ENCODE data around the gene PRAMEF12.
A peak's percentile ranks its signal among the peaks of the same experiment; 100 is the strongest.
"Not testable (repeated sequence)": the region's sequence is repeated elsewhere in the genome, so short reads cannot be mapped to it uniquely, and the experiment has no call there.

Gene PRAMEF12

DNA sequence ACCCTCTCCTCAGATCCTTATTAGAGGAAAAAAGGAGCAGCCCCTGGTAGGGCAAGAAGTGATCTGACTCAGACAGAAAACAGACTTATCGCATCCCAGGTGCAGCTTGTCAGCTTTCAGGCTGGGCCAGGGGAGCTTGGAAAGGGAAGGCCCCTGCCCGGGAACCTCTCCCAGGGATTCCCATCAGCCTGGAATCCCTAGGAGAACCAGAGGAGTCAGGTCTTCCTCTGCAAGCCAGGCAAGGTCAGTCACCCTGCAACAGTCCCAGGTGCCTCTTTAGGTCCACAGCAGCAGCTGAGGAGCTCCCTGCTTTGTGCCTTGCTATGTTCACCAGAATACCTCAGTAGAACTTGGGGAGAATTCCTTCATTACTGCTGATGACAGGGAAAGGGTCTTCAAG, 2.9 kb upstream of the PRAMEF12 start:
- no peak for DNase-seq

DNA sequence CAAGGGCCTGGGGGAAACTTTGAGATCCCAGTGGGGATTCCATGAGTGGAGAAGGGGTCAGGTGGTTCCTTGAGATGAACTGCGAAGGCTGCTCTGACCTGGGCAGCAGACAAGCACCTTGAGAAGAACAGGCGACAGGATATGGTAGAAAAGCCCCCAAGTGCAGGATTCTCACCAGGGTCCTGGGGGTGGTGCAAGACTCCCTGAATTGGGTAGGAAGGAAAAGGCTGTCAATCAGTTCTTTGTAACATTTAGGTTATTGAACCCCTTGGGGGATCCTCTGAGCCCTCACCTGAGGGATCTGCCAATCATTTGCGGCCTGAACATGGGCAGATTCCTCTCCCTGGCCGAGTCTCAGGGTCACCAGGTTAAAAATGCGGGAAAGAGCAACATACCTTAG, 2.4 kb upstream of the PRAMEF12 start:
- no peak for DNase-seq

DNA sequence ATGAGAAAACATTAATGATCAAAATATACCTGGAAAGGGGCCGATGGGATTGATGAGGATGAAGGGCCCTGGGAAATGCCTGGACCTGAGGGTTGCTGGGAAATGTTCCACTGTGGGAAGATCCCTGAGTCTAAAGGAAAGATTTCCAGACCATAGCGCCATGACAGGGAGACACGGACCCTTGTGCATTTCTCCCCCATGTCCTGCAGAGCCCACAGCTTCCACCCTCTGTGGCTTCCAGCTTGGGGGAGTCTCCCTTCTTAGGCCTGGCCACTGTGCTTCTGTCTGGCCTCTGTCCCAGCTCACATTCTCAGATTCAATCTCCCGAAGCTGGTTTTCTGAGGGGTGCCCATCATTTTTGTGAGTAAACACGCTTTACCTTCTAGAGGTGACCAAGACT, 1.0 kb upstream of the PRAMEF12 start:
- no peak for DNase-seq

- DNase-seq = no peak
Measured at GRCh38 chr1:12774801-12775345, 1.3 kb downstream of the PRAMEF12 start.

DNA sequence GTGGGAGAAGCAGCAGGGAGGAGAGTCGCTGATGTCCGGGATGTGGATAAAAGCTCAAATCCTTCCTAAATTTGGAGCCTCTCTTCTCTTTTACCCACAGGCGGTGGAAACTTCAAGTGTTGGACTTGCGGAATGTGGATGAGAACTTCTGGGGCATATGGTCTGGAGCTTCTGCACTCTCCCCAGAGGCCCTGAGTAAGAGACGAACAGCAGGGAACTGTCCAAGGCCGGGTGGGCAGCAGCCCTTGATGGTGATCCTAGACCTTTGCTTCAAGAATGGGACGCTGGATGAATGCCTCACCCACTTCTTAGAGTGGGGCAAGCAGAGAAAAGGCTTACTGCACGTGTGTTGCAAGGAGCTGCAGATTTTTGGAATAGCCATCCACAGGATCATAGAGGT, 1.9 kb downstream of the PRAMEF12 start:
- no peak for DNase-seq

DNA sequence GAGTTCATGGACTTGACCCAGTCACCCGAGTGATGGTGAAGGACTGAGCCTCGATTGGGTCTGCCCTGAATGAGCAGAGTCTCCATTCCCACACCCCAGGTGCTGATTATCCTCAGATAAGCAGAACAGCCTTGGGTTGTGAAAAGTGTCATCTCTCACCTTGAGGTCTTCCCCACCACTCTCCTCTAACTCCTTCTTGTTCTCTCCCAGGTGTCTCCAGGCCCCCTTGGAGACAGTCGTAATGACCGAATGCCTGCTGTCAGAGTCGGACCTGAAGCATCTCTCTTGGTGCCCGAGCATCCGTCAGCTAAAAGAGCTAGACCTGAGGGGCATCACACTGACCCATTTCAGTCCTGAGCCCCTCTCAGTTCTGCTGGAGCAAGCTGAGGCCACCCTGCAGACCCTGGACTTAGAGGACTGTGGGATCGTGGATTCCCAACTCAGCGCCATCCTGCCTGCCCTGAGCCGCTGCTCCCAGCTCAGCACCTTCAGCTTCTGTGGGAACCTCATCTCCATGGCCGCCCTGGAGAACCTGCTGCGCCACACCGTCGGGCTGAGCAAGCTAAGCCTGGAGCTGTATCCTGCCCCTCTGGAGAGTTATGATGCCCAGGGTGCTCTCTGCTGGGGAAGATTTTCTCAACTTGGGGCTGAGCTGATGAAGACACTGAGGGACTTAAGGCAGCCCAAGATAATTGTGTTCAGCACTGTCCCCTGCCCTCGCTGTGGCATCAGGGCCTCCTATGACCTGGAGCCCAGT, 3.4 kb downstream of the PRAMEF12 start:
- DNase-seq = no peak

- no peak for DNase-seq
Measured at GRCh38 chr1:12778061-12778460, 4.5 kb downstream of the PRAMEF12 start.

DNA sequence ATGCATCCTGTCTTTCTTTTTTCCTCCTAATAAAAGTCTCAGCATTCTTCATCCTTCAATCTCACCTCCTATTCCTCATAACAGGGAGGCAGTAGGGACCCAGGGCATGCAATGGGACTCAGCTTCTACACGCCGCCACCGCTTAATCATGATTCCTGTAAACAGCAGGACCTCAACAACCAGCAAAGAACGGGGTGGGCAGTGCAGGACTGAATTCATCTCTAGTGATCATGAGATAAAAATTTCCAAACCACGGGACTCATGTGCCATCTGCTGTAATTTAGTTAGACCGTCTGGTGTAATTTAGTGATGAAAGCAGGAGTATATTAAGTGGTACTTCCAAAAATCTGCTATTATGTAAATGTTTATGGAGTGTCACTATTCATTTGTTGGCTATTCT, 5.4 kb downstream of the PRAMEF12 start:
- DNase-seq = peak in 2 of 56 donors; percentile 1 to 6

DNA sequence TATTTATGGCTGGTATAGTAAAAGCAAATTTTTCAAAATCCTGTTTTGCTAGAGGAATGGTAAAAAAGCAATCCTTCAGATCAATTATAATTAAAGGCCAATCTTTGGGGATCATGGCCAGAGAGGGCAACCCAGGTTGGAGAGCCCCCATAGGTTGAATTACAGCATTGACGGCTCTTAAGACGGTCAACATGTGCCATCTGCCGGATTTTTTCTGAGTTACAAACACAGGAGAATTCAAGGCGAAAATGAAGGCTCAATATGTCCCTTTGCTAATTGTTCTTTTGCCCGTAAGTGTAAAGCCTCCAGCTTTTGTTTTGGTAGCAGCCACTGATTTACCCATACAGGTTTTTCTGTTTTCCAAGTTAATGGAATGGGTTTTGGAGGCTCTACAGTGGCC, 8.0 kb downstream of the PRAMEF12 start:
- peak in 1 of 56 donors; percentile 2 for DNase-seq

DNA sequence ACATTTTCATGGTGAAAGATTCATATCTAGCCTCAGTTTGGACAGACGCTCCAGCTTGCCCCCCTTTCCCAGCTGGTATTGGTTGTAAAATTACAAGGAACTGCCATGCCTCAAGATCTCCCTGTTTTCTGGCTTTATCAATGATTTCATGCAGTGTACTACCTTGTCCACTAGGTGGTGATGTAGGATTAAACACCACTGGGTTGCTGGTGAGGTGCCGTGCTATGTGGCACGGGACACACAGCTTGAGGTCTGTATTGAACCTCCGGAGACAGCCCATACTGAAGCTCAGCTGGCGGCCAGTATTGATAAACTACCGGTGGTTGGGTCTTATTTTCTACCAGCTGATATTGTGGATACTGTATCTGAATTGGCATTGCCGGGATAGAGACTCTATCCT, 10.2 kb downstream of the PRAMEF12 start:
- not testable (repeated sequence) for DNase-seq

DNA sequence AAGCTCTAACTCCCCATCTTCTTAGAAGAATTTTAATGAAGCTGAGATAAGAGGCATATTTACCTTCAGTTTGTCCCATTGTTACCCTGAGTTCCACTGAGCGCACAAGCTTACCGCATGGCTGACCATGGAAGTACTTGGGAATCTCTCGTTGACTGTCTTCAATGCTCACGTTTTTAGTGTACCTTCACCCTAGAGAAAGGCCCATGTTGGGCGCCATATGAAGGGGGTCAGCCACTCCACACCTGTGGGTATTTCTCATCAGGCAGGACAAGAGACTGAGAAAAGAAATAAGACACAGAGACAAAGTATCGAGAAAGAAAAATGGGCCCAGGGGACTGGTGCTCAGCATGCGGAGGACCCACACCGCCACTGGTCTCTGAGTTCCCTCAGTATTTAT, 11.2 kb downstream of the PRAMEF12 start:
- not testable (repeated sequence) for DNase-seq

DNA sequence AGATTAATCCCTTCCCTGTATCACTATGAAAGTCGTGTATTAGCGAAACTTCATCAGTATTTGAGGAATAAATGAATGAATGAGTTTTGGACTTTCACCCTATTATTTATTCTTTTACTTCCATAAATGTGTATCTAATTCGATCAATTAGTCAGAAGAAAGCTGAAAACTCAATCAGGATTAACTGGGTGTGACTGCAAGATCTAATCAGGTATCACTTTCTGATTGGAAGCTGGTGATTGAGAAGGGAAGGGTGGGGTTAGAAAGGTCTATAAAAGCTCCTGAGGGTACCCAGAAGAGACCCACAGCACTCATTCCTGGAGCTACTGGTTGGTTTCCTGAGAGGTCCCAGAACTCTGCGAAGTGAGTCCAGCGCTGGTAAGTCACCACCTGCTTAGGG, 17.6 kb downstream of the PRAMEF12 start, which contains the start of gene PRAMEF1:
PRAMEF1 (plus strand) TSS at position 301 of the 400 bp plus-strand sequence. CDS start 1,831 bp downstream, outside the sequence.
- not testable (repeated sequence) for DNase-seq

DNA sequence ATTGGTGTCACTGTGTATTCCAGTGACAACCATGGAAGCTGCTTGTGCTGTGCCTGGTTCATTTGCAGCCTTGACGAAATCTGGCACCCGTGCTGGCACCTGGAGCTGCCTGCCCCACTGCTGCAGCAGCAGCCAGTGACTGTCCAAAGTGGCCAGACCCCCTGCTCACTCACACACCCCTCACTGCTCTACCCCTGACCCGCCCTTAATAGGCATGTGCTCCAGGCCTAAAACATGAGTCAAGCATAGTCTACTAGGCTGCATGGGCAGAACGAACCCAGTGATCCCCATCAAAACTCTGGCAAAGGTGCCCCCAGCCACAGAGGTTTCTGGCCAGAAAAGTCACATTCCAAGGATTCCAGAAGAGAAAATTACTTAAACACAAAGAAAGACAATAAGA, 25.4 kb downstream of the PRAMEF12 start:
- DNase-seq = no peak

DNA sequence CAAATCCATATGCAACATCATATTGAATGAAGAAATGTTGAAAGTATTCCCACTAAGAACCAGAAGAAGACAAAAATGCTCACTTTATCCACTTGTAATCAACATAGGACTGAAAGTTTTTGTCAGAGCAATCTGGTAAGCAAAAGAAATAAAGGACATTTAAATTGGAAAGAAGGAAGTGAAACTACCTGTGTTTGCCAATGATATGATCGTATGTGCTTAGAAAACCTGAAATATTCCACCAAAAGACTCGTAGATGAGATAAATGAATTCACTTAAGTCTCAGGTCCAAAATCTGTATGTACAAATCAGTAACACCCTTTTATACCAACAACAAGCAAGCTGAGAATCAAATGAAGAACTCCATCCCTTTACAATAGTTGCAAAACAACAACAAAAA, 26.2 kb downstream of the PRAMEF12 start:
- no peak for DNase-seq

DNA sequence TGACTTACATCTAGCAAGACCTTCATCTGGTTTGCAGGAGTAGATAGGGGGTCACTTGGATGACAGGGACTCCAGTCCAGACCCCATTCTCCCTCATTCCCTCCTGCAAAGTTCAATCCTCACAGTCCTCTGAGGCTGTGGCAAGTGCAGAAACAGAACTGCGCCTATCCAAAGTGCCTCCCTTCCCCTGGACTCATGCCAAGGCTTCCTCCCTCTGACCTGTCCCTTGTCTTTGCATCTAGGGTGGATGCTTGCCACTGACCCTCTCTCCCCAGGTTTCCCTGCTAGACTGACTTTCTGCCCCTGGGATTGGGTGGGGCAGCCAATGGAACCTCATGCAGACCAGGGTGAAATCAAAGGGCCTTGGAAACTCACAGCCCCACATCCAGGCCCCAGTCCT, 36.4 kb downstream of the PRAMEF12 start:
- no peak for DNase-seq

DNA sequence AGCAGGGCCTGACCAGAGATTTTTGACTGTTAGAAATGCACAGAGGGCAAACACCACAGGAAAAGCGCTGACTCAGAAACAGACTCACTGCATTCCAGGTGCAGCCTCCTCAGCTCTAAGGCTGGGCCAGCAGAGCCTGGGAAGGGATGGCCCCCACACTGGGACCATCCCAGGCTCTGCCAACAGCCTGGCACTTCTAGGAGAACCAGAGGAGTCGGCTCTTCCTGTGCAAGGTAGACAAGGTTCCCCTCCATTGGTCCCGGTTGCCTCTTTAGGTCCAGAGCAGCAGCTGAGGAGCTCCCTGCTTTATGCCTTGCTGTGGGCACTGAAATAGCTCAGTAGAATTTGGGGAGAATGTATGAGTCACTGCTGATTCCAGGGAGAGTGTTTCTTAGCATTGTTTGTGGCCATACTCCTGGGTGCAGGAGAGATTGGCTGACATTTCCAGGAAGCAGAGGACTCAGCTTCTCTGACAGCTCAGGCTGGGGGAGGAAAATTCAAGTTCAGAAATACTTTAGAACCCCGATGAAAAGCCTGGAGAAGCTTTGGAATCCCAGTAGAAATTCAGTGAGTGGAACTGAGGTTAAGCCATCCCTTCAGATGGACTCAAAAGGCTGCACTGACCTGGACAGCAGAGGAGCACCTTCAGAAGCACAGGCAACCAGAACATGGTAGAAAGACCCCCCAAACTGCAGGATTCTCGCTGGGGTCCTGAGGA, 37.3 kb downstream of the PRAMEF12 start:
- DNase-seq = no peak

- no peak for DNase-seq
Measured at GRCh38 chr1:12811409-12811784, 37.9 kb downstream of the PRAMEF12 start.

GRCh38 chr1:12819061-12819460, 45.5 kb downstream of the PRAMEF12 start:
- not testable (repeated sequence) for DNase-seq
